Smooth muscle cell (in vitro differentiated cells): ENCODE results near the gene ZNF132. TPM values are rescaled to one million over a fixed set of nuclear protein-coding genes. Genes with fewer than 3 reads are reported as not detected.
A peak's percentile ranks its signal among the peaks of the same experiment; 100 is the strongest.

Experiments
- DNase-seq: peaks from one replicate; lab custom pipeline; 2025; ENCODE audit not compliant: unreplicated experiment; lab: John Stamatoyannopoulos, UW
- H2AFZ ChIP-seq: fragments of 200-600 bp; sonication (generic); 2 replicates; pipeline ENCODE4 v1.6.0; 2016; ENCODE audit warnings: antibody characterized with exemption, low read depth, mild to moderate bottlenecking
- H3F3A ChIP-seq: fragments of 200-600 bp; sonication (generic); 2 replicates; pipeline ENCODE4 v1.6.0; 2017; ENCODE audit warnings: antibody characterized with exemption, low read depth
- H3K27ac ChIP-seq: fragments of 200-600 bp; sonication (generic); 2 replicates; pipeline ENCODE4 v1.5.1; 2016; ENCODE audit warnings: low read depth, mild to moderate bottlenecking
- H3K27me3 ChIP-seq: fragments of 200-600 bp; sonication (generic); 2 replicates; pipeline ENCODE4 v1.6.1; 2016; ENCODE audit warnings: low read depth, mild to moderate bottlenecking
- H3K36me3 ChIP-seq: fragments of 200-600 bp; sonication (generic); 2 replicates; pipeline ENCODE4 v1.5.1; 2016; ENCODE audit warnings: low read depth
- H3K4me1 ChIP-seq: fragments of 200-600 bp; sonication (generic); 2 replicates; pipeline ENCODE4 v1.5.1; 2016; ENCODE audit warnings: low read depth
- H3K4me2 ChIP-seq: fragments of 200-600 bp; sonication (generic); 2 replicates; pipeline ENCODE4 v1.6.0; 2016; ENCODE audit warnings: mild to moderate bottlenecking
- H3K4me3 ChIP-seq: fragments of 200-600 bp; sonication (generic); 2 replicates; pipeline ENCODE4 v1.5.1; 2016; ENCODE audit warnings: mild to moderate bottlenecking
- H3K79me2 ChIP-seq: fragments of 200-600 bp; sonication (generic); 2 replicates; pipeline ENCODE4 v1.6.0; 2016; ENCODE audit warnings: low read depth, mild to moderate bottlenecking
- H3K9ac ChIP-seq: fragments of 200-600 bp; sonication (generic); 2 replicates; pipeline ENCODE4 v1.6.0; 2016; ENCODE audit warnings: low read depth
- H3K9me3 ChIP-seq: fragments of 200-600 bp; sonication (generic); replicated peaks from 2 replicates; pipeline ENCODE4 v1.5.1; 2016; ENCODE audit warnings: low read depth
- H4K20me1 ChIP-seq: fragments of 200-600 bp; sonication (generic); 2 replicates; pipeline ENCODE4 v1.6.0; 2016; ENCODE audit warnings: low read depth
- WGBS: methylation state at CpG from one replicate; pipeline ENCODE4 v1.1.7; 2016; ENCODE audit warnings: low lambda C conversion rate; 5-methylcytosine and 5-hydroxymethylcytosine counted together
- polyA plus RNA-seq: library from polyadenylated mRNA; unstranded; fragments of >200 nt; fragmentation: Nextera tagmentation; extraction: Ambion mirVana; gene quantifications from 2 replicates; pipeline ENCODE4 v1.2.1, GENCODE V29; 2016
- total RNA-seq: library from RNA; depleted of rRNA; stranded (reverse); fragments of >200 nt; gene quantifications from 2 replicates; pipeline ENCODE4 v1.2.3, GENCODE V29; 2014
- TF ChIP-seq, protein P1 (sequence below): fragments of 200-600 bp; sonication (generic); IDR thresholded peaks from 2 replicates; pipeline ENCODE4 v1.5.1; 2017; ENCODE audit warnings: borderline replicate concordance, mild to moderate bottlenecking, antibody characterized with exemption; ENCODE audit not compliant: insufficient read depth, poor library complexity, severe bottlenecking

Gene ZNF132
- total and polyA plus RNA-seq, 2 experiments from 2014 or later: 0.40 to 2.3 TPM

DNA sequence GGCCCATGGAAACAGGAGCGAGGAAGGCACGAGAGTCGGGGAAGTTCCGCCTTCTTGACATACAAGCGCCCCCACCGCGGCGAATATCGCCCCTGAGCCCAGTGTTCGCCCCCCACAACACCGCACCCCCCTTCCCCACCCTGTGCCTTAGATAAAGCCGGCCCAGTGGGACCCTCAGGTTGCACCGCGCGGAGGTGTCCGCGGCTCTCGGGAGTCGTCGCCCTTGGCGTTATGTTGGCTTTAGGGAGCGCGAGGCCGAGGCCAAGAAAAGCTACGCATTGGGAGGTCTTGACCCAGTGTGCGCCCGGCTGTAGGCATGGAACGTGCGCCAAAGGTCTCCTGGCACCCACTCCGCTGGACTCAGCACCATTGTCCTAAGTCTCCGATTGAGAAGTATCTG is 603 bp upstream of the ZNF132 start:
- TF ChIP-seq, protein P1, sequence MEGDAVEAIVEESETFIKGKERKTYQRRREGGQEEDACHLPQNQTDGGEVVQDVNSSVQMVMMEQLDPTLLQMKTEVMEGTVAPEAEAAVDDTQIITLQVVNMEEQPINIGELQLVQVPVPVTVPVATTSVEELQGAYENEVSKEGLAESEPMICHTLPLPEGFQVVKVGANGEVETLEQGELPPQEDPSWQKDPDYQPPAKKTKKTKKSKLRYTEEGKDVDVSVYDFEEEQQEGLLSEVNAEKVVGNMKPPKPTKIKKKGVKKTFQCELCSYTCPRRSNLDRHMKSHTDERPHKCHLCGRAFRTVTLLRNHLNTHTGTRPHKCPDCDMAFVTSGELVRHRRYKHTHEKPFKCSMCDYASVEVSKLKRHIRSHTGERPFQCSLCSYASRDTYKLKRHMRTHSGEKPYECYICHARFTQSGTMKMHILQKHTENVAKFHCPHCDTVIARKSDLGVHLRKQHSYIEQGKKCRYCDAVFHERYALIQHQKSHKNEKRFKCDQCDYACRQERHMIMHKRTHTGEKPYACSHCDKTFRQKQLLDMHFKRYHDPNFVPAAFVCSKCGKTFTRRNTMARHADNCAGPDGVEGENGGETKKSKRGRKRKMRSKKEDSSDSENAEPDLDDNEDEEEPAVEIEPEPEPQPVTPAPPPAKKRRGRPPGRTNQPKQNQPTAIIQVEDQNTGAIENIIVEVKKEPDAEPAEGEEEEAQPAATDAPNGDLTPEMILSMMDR: no peak
- Histone ChIP-seq H3K27me3 (no peaks in the 10 kb centered on the region), H3K4me3 (peak overlapping the region; percentile 47), H3F3A (no peaks in the 10 kb centered on the region), H3K4me2 (peak overlapping the region; percentile 81), H3K9me3 (no peaks in the 10 kb centered on the region), H3K4me1 (no peaks in the 10 kb centered on the region), H3K27ac (no peak overlapping the region), H3K36me3 (no peaks in the 10 kb centered on the region), H4K20me1 (no peaks in the 10 kb centered on the region), H2AFZ (no peak overlapping the region), H3K79me2 (no peaks in the 10 kb centered on the region), H3K9ac (no peak overlapping the region)
- DNase-seq: no peak
- 85% methylated on average over 21 of the region's 31 CpGs for WGBS

DNA sequence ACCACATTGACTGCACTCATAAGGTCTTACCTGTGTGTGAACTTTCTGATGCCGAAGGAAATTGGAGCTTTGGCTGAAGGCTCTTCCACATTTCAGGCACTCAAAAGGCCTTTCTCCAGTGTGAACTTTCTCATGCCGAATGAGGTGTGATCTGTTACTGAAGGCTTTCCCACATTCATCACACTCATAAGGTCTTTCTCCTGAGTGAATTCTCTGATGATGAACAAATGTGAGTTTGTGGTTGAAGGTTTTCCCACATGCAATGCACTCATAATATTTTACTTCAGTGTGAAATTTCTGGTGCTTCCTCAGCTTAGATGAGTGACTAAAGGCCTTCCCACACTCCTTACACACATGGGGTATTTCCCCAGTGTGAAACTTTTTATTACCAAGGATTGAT is 5.7 kb downstream of the ZNF132 start:
- Histone ChIP-seq H3K4me3 (no peak overlapping the region), H3K27me3 (no peaks in the 10 kb centered on the region), H3K36me3 (peaks cover 18% of the 10 kb centered on the region), H3K4me1 (no peaks in the 10 kb centered on the region), H2AFZ (no peak overlapping the region), H3K4me2 (no peak overlapping the region), H3K79me2 (no peaks in the 10 kb centered on the region), H3F3A (no peaks in the 10 kb centered on the region), H3K9me3 (peaks cover 22% of the 10 kb centered on the region), H3K27ac (no peak overlapping the region), H3K9ac (no peak overlapping the region), H4K20me1 (no peaks in the 10 kb centered on the region)
- TF ChIP-seq, protein P1: no peak
- DNase-seq: no peak
- WGBS: 95% methylated on average over 2 of the region's 2 CpGs

DNA sequence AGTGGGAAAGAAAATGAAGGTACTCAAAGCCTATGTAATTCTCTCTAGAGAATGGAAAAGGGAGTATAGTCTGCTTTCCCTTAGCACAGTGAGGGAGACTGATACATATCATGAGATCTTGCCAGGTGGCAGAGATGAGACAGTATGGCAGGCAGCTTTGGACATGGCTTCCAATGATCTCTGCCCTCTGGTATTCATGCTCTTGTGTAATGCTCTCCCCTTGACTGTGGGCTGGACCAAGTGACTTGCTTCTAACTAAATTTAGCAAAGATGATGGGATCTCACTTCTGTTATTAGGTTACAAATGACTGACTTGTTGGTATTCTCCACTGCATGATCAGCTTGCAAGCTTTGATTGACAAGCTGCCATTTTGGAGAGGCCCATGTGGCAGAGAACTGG is 10.2 kb downstream of the ZNF132 start:
- Histone ChIP-seq H3K4me3 (no peak overlapping the region), H3K9me3 (peaks cover 19% of the 10 kb centered on the region), H3K27ac (no peak overlapping the region), H3K79me2 (no peaks in the 10 kb centered on the region), H2AFZ (no peak overlapping the region), H3K27me3 (no peaks in the 10 kb centered on the region), H3K4me1 (no peaks in the 10 kb centered on the region), H3K9ac (no peak overlapping the region), H4K20me1 (no peaks in the 10 kb centered on the region), H3F3A (no peaks in the 10 kb centered on the region), H3K4me2 (no peak overlapping the region), H3K36me3 (peaks cover 12% of the 10 kb centered on the region)
- TF ChIP-seq, protein P1: no peak
- no peak for DNase-seq

DNA sequence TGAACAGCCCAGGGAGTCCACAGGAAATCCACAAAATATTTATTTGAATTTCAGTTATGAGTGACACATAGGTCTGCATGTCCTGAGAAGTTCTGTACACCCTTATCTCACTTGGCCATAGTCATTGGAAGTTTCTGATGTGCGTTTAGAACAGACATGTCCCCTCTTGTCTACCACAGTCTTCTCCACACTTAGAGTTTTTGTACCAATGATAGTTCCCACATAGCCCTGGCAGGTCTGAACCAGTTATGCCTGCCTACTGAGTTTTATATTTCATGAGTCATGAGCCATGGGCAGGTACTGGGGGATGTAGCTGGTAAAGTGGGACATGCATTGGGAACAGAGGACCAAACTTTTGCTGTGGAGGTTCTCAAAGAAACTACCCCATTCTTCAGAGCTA is 11.3 kb downstream of the ZNF132 start:
- Histone ChIP-seq H3K27me3 (no peaks in the 10 kb centered on the region), H3K79me2 (no peaks in the 10 kb centered on the region), H4K20me1 (no peaks in the 10 kb centered on the region), H2AFZ (no peak overlapping the region), H3K4me3 (no peak overlapping the region), H3F3A (no peaks in the 10 kb centered on the region), H3K9ac (no peak overlapping the region), H3K4me1 (no peaks in the 10 kb centered on the region), H3K36me3 (peaks cover 5% of the 10 kb centered on the region), H3K9me3 (peaks cover 7% of the 10 kb centered on the region), H3K4me2 (no peak overlapping the region), H3K27ac (no peak overlapping the region)
- WGBS: 59% methylated on average over 1 of the region's 1 CpG
- TF ChIP-seq, protein P1: no peak
- no peak for DNase-seq
